Measurements from ENCODE around the gene SOCS4.

GRCh38 chr14:55084401-55085059 is 57.5 kb downstream of the SOCS4 start:
- TF ChIP-seq CTCF (conservative IDR thresholded peaks at IDR 0.05; ENCODE audit: low read length) (no peak), EZH2phosphoT487 (IDR thresholded peaks at IDR 0.05; ENCODE audit: borderline replicate concordance, low read depth, low read length) (no peak)
